ENCODE data around the gene FSIP2. TPM values are rescaled to one million over a fixed set of nuclear protein-coding genes. Genes with fewer than 3 reads are reported as not detected.

FSIP2 gene
- total and polyA plus RNA-seq, 2 of the 8 experiments (the other 6 are each of a cell fraction or from before 2014, with no cell fraction given): 0.47 to 1.4 TPM

GRCh38 chr2:185796758-185797157, 58.2 kb downstream of the FSIP2 start:
- H3K4me1 ChIP-seq (replicated peaks in 1 of 4; ENCODE audit: control insufficient read depth in 3 of 4, insufficient read depth in 4 of 4, low read length in 3 of 4): no peaks in the 10 kb centered on the region
- no peak overlapping the region for H3K9ac ChIP-seq (replicated peaks in 1 of 4; ENCODE audit: extremely low read depth in 1 of 4, low read depth in 3 of 4, low read length in 3 of 4)
- DNase-seq (ENCODE audit: low read depth in 1 of 2, low spot score in 2 of 2): no peak
- no peak for FAIRE-seq
- no peak overlapping the region for H2AK5ac ChIP-seq (ENCODE audit: low read depth, low read length)
- H3K56ac ChIP-seq (replicated peaks; ENCODE audit: insufficient read length, low read depth, low read length): no peak overlapping the region
- no peak overlapping the region for H3K4me2 ChIP-seq (ENCODE audit: insufficient read depth in 1 of 2, low read depth in 2 of 2, low read length in 2 of 2)
- H2BK12ac ChIP-seq (ENCODE audit: low read depth, low read length): no peak overlapping the region
- H2AFZ ChIP-seq (ENCODE audit: low read length): no peak overlapping the region
- H3K23ac ChIP-seq (ENCODE audit: insufficient read length): no peak overlapping the region
- H2BK5ac ChIP-seq (ENCODE audit: low read depth, low read length): no peak overlapping the region
- H4K20me1 ChIP-seq (replicated peaks in 1 of 2; ENCODE audit: control insufficient read depth in 1 of 2, insufficient read depth in 2 of 2, low read length in 2 of 2): no peaks in the 10 kb centered on the region
- POLR2A ChIA-PET (ENCODE audit: partially characterized antibody): interaction anchor here (0.6 kb wide), 1 partner anchor 849 kb away, joined by 4 read pairs; no protein-coding TSS in a partner anchor
- H3K27ac ChIP-seq (ENCODE audit: low read depth, low read length): no peak overlapping the region
- CTCF ChIA-PET (ENCODE audit: partially characterized antibody): interaction anchor here (1.6 kb wide), 1 partner anchor 57 kb away, joined by 4 read pairs; no protein-coding TSS in a partner anchor
- no peaks in the 10 kb centered on the region for H3K27me3 ChIP-seq (replicated peaks in 1 of 4; ENCODE audit: control insufficient read depth in 3 of 4, extremely low read depth in 1 of 4, insufficient read depth in 3 of 4, low read length in 3 of 4)
- H3K23me2 ChIP-seq (ENCODE audit: low read depth, low read length): no peaks in the 10 kb centered on the region
- 95% methylated on average over 2 of the region's 2 CpGs; no CpG with 5 or more reads in 1 of the 2 experiments for whole genome bisulfite sequencing, 2 experiments (ENCODE audit: extremely low coverage in 1 of 2, insufficient coverage in 1 of 2, insufficient read length in 1 of 2, insufficient replicate concordance in 2 of 2, low coverage in 1 of 2, low lambda C conversion rate in 2 of 2, missing lambda C conversion rate in 1 of 2)
- H4K5ac ChIP-seq (ENCODE audit: insufficient read length, low read depth, low read length): no peak overlapping the region
- no peak overlapping the region for H2BK15ac ChIP-seq (ENCODE audit: low read length)
- H4K8ac ChIP-seq (ENCODE audit: extremely low read depth, insufficient read depth, low read length): no peak overlapping the region
- no peak overlapping the region for H3K4me3 ChIP-seq (ENCODE audit: extremely low read depth in 1 of 4, insufficient read depth in 2 of 4, low read depth in 3 of 4, low read length in 4 of 4)
- no peaks in the 10 kb centered on the region for H3K79me2 ChIP-seq (ENCODE audit: control insufficient read depth in 1 of 2, insufficient read depth in 2 of 2, low read length in 2 of 2)
- no peaks in the 10 kb centered on the region; a peak in 1 of 4 replicates for H3K9me3 ChIP-seq (ENCODE audit: insufficient read depth in 2 of 2, low read depth in 1 of 2, low read length in 1 of 2)
- no peak overlapping the region for H3K4ac ChIP-seq (replicated peaks; ENCODE audit: insufficient read length, low read depth, low read length)
- no peaks in the 10 kb centered on the region for H3K36me3 ChIP-seq (ENCODE audit: control insufficient read depth in 2 of 4, insufficient read depth in 4 of 4, low read length in 3 of 4)
- H3K14ac ChIP-seq (ENCODE audit: insufficient read length): no peak overlapping the region
- H3K18ac ChIP-seq (ENCODE audit: extremely low read depth, low read length): no peak overlapping the region
- H2BK20ac ChIP-seq (ENCODE audit: low read length): no peak overlapping the region
- H2BK120ac ChIP-seq (replicated peaks; ENCODE audit: low read depth, low read length): no peak overlapping the region
- no peaks in the 10 kb centered on the region for H3K79me1 ChIP-seq (ENCODE audit: low read depth, low read length)
- H4K91ac ChIP-seq (replicated peaks; ENCODE audit: insufficient read length, low read length): no peak overlapping the region
- no peak for TF ChIP-seq CHD1 (IDR thresholded peaks at IDR 0.05; ENCODE audit: low read depth, low read length)
- no peak for TF ChIP-seq ATF2 (IDR thresholded peaks at IDR 0.05; ENCODE audit: low read length)
- no peak for TF ChIP-seq CEBPB (IDR thresholded peaks at IDR 0.05; ENCODE audit: low read depth, low read length)
- no peak for TF ChIP-seq MAFK (IDR thresholded peaks at IDR 0.05; ENCODE audit: low read depth, low read length)
- no peak for TF ChIP-seq POU5F1 (IDR thresholded peaks at IDR 0.05; ENCODE audit: low read depth, low read length)
- TF ChIP-seq RNF2 (IDR thresholded peaks at IDR 0.05; ENCODE audit: borderline replicate concordance, low read depth, low read length, missing control alignments, poor library complexity, severe bottlenecking): no peak
- no peak for TF ChIP-seq HDAC6 (IDR thresholded peaks at IDR 0.05; ENCODE audit: low read depth, low read length)
- TF ChIP-seq CBX5 (IDR thresholded peaks at IDR 0.05; ENCODE audit: low read depth, low read length): no peak
- TF ChIP-seq NANOG (IDR thresholded peaks at IDR 0.05; ENCODE audit: insufficient read depth, low read depth, low read length, poor library complexity, severe bottlenecking): no peak
- TF ChIP-seq JUN (IDR thresholded peaks at IDR 0.05; ENCODE audit: low read depth, low read length): no peak
- TF ChIP-seq SP4 (IDR thresholded peaks at IDR 0.05; ENCODE audit: low read length): no peak
- no peak for TF ChIP-seq TEAD4 (IDR thresholded peaks at IDR 0.05; ENCODE audit: low read depth, low read length)
- TF ChIP-seq BCL11A (IDR thresholded peaks at IDR 0.05; ENCODE audit: low read depth in 2 of 2, low read length in 2 of 2): no peak

Data from H1 (cell line).